Measurements from ENCODE around the gene SWSAP1. TPM values are rescaled to one million over a fixed set of nuclear protein-coding genes. Genes with fewer than 3 reads are reported as not detected.

Gene SWSAP1
- total RNA-seq, 1 donor from 2014 or later: 2.1 TPM

DNA sequence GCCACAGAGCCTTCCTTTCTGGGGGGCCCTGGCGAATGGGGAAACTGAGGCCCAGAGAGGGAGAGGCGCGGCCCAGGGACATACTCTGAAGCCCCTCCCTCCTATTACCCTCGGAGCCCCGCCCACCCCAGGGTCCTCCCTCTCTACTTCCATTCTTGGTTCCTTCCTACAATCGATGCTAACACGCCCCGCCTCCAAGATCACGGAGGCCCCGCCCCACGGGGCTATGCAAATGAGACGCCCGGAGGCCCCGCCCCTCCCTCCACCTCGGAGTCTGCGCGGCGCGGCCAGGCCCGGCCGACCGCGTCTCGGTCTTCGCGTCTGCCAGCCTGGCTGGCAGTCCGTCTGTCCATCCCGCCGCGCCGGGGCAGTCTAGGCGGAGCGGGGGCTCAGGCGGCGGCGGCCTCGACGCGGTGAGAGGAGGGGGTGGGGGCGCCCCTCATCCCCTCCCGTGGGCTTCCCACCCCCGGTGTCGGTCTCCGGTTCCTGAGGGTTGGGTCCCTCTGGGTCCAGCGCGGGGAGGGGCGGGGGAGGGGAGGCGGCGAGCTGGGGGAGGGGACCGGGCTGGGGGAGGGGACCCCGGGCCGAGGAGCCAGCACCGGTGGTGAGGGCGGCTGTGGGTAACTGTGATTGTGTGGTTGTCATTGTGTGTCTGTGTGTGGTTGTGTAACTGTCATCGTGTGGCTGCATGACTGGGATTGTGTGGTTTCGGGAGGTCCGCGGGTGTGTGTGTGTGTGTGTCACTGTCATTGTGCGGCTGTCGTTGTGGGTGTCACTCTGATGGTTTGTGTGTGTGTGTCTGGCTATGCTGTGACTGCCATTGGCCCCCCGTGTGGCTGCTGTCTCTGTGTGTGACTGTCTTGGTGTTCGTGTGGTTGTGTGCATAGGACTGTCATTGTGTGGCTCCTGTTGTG lies 19.0 kb upstream of the SWSAP1 start, which contains the start of gene PLPPR2:
Gene PLPPR2 (plus strand): TSS at position 273 of the 914 bp plus-strand sequence. CDS start 2,242 bp downstream, outside the sequence.
- H3K27ac Mint-ChIP-seq (ENCODE audit: unreplicated experiment): peak within 1 kb of the TSS; percentile 96
- TF ChIP-seq, protein P1, sequence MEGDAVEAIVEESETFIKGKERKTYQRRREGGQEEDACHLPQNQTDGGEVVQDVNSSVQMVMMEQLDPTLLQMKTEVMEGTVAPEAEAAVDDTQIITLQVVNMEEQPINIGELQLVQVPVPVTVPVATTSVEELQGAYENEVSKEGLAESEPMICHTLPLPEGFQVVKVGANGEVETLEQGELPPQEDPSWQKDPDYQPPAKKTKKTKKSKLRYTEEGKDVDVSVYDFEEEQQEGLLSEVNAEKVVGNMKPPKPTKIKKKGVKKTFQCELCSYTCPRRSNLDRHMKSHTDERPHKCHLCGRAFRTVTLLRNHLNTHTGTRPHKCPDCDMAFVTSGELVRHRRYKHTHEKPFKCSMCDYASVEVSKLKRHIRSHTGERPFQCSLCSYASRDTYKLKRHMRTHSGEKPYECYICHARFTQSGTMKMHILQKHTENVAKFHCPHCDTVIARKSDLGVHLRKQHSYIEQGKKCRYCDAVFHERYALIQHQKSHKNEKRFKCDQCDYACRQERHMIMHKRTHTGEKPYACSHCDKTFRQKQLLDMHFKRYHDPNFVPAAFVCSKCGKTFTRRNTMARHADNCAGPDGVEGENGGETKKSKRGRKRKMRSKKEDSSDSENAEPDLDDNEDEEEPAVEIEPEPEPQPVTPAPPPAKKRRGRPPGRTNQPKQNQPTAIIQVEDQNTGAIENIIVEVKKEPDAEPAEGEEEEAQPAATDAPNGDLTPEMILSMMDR (IDR thresholded peaks at IDR 0.05; ENCODE audit: partially characterized antibody, unreplicated experiment): no peak
- H3K36me3 Mint-ChIP-seq (ENCODE audit: unreplicated experiment): peaks cover 5% of the 10 kb centered on the region
- H3K4me3 Mint-ChIP-seq (ENCODE audit: unreplicated experiment): peak within 1 kb of the TSS; percentile 100
- peaks cover 9% of the 10 kb centered on the region for H3K4me1 Mint-ChIP-seq (ENCODE audit: low read depth, unreplicated experiment)
- H3K9me3 Mint-ChIP-seq (ENCODE audit: unreplicated experiment): peaks cover 9% of the 10 kb centered on the region
- H3K27me3 Mint-ChIP-seq (ENCODE audit: unreplicated experiment): peaks cover 11% of the 10 kb centered on the region
- peak; percentile 98 for DNase-seq

DNA sequence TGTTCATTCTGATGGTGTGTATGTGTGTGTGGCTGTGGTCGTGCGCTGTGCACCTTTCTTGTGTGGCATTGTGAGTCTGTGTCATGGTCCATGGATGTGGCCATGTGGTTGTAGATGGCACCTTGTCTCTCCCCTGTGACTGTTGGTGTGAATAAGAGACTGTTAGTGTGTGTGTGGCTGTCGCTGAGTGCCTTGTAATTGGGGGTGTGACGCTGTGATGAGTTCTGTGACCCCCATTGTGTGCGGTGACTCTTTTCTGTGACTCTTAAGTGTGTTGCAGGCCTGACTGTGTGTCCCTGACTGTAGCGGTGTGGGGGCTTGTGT lies 18.4 kb upstream of the SWSAP1 start:
- H3K27ac Mint-ChIP-seq (ENCODE audit: unreplicated experiment): peak overlapping the region; percentile 96
- DNase-seq: no peak
- H3K9me3 Mint-ChIP-seq (ENCODE audit: unreplicated experiment): peaks cover 9% of the 10 kb centered on the region
- peaks cover 9% of the 10 kb centered on the region for H3K4me1 Mint-ChIP-seq (ENCODE audit: low read depth, unreplicated experiment)
- peak overlapping the region; percentile 100 for H3K4me3 Mint-ChIP-seq (ENCODE audit: unreplicated experiment)
- peaks cover 5% of the 10 kb centered on the region for H3K36me3 Mint-ChIP-seq (ENCODE audit: unreplicated experiment)
- H3K27me3 Mint-ChIP-seq (ENCODE audit: unreplicated experiment): peaks cover 11% of the 10 kb centered on the region
- TF ChIP-seq, protein P1 (IDR thresholded peaks at IDR 0.05; ENCODE audit: partially characterized antibody, unreplicated experiment): no peak

DNA sequence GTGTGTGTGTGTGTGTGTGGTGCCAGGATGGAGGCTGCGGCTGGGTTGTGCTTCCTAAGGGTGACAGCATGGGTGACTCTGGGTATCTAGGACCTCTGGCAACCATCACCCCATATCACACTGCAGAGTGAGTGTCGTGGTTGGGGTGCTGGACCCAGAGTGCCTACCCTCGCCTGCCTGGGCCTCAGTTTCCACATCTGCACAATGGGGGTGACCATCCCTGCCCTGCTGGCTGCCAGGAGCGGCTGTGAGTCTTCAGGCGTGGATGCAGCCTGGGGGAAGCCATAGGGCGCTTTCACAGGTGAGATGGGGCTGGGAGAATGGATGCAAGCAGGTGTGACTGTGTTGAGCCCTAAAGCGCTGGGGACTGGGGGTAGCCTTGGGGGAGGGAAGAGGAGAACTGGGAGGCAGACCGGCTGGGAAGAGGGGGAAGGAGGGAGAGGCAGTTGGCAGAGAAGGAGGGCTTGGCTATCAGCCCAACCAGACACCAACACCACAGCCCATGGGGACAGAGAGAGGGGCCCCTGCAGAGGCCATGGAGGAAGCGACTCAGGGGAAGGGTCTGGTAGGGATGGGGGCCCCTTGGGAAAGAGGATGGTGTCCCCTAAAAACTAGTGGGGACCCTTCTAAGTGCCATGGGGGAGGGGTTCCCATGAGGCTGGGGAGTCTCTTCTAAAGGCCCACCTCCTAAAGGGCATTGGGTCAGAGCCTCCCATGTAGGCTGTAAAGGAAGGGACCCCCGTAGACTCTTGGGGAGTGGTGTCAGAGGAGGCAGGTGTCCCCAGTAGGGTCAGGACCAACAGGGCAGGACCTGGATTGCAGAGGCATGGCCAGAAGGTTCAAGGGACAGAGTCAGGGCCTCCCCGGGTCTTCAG lies 17.6 kb upstream of the SWSAP1 start:
- H3K9me3 Mint-ChIP-seq (ENCODE audit: unreplicated experiment): peaks cover 12% of the 10 kb centered on the region
- H3K27ac Mint-ChIP-seq (ENCODE audit: unreplicated experiment): peak overlapping the region; percentile 96
- DNase-seq: no peak
- TF ChIP-seq, protein P1 (IDR thresholded peaks at IDR 0.05; ENCODE audit: partially characterized antibody, unreplicated experiment): no peak
- peak overlapping the region; percentile 100 for H3K4me3 Mint-ChIP-seq (ENCODE audit: unreplicated experiment)
- peaks cover 5% of the 10 kb centered on the region for H3K36me3 Mint-ChIP-seq (ENCODE audit: unreplicated experiment)
- peaks cover 11% of the 10 kb centered on the region for H3K27me3 Mint-ChIP-seq (ENCODE audit: unreplicated experiment)
- peaks cover 13% of the 10 kb centered on the region for H3K4me1 Mint-ChIP-seq (ENCODE audit: low read depth, unreplicated experiment)

DNA sequence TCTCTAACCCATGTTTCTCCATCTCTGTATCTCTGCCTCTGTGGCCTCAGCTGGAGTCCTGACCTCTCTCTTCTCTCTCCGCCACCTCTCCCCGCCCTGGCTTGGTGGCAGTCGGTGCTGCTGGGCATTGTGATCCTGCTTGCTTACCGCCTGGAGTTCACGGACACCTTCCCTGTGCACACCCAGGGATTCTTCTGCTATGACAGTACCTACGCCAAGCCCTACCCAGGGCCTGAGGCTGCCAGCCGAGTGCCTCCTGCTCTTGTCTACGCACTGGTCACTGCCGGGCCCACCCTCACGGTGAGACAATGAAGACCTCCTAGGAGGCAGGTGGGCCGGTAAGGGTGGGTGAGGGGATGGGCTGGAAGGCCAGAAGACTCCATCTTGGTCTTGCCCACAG lies 15.0 kb upstream of the SWSAP1 start:
- DNase-seq: no peak
- TF ChIP-seq, protein P1 (IDR thresholded peaks at IDR 0.05; ENCODE audit: partially characterized antibody, unreplicated experiment): no peak
- H3K4me1 Mint-ChIP-seq (ENCODE audit: low read depth, unreplicated experiment): peaks cover 16% of the 10 kb centered on the region
- H3K4me3 Mint-ChIP-seq (ENCODE audit: unreplicated experiment): no peak overlapping the region
- H3K27ac Mint-ChIP-seq (ENCODE audit: unreplicated experiment): no peak overlapping the region
- peaks cover 5% of the 10 kb centered on the region for H3K36me3 Mint-ChIP-seq (ENCODE audit: unreplicated experiment)
- peaks cover 11% of the 10 kb centered on the region for H3K9me3 Mint-ChIP-seq (ENCODE audit: unreplicated experiment)
- H3K27me3 Mint-ChIP-seq (ENCODE audit: unreplicated experiment): peaks cover 10% of the 10 kb centered on the region

Data from glutamatergic neuron (in vitro differentiated cells).